Activated T-helper 17 cell treated with anti-CD3 and anti-CD28 coated beads, Interleukin-2, amount 50 U/mL, for 72 hours (primary cell): ENCODE results near the gene CDH23. TPM values are rescaled to one million over a fixed set of nuclear protein-coding genes. Genes with fewer than 3 reads are reported as not detected.

ENCODE experiments used
- ATAC-seq: fragments of 150-1000 bp; cut with Tn5 transposase; replicated peaks from 2 replicates; pipeline ENCODE4 v1.10.0; 2021; ENCODE audit warnings: mild to moderate bottlenecking, moderate library complexity
- H3K27ac Mint-ChIP-seq: one replicate; pipeline ENCODE4 v1.8.0; 2022; ENCODE audit warnings: mixed read lengths
- H3K27me3 Mint-ChIP-seq: one replicate; pipeline ENCODE4 v1.8.0; 2022; ENCODE audit warnings: mixed read lengths
- H3K36me3 Mint-ChIP-seq: one replicate; pipeline ENCODE4 v1.8.0; 2022; ENCODE audit warnings: low read depth, mild to moderate bottlenecking, mixed read lengths
- H3K4me1 Mint-ChIP-seq: one replicate; pipeline ENCODE4 v1.8.0; 2022; ENCODE audit warnings: mixed read lengths
- H3K4me3 Mint-ChIP-seq: one replicate; pipeline ENCODE4 v1.8.0; 2022; ENCODE audit warnings: mild to moderate bottlenecking, mixed read lengths
- H3K9me3 Mint-ChIP-seq: one replicate; pipeline ENCODE4 v1.8.0; 2022; ENCODE audit warnings: mixed read lengths
- total RNA-seq, 2 donors: library from RNA; stranded (reverse); gene quantifications; one replicate each; pipeline ENCODE4 v1.2.3, GENCODE V29; 2022

Gene CDH23
- total RNA-seq, 2 donors from 2014 or later: 0.09 to 16.2 TPM

GRCh38 chr10:71819441-71819861 is 422.7 kb downstream of the CDH23 start:
- no peak overlapping the region for H3K4me3 Mint-ChIP-seq
- no peaks in the 10 kb centered on the region for H3K27me3 Mint-ChIP-seq
- H3K27ac Mint-ChIP-seq: no peak overlapping the region
- peaks cover 12% of the 10 kb centered on the region for H3K4me1 Mint-ChIP-seq
- H3K36me3 Mint-ChIP-seq: peaks cover 92% of the 10 kb centered on the region
- no peak for ATAC-seq
- no peaks in the 10 kb centered on the region for H3K9me3 Mint-ChIP-seq

GRCh38 chr10:71819985-71820384 is 423.3 kb downstream of the CDH23 start:
- no peaks in the 10 kb centered on the region for H3K9me3 Mint-ChIP-seq
- peaks cover 12% of the 10 kb centered on the region for H3K4me1 Mint-ChIP-seq
- no peak overlapping the region for H3K27ac Mint-ChIP-seq
- peaks cover 94% of the 10 kb centered on the region for H3K36me3 Mint-ChIP-seq
- H3K27me3 Mint-ChIP-seq: no peaks in the 10 kb centered on the region
- no peak for ATAC-seq
- H3K4me3 Mint-ChIP-seq: no peak overlapping the region

- Mint-ChIP-seq H3K27me3 (no peaks in the 10 kb centered on the region), H3K9me3 (no peaks in the 10 kb centered on the region), H3K36me3 (peaks cover 99% of the 10 kb centered on the region), H3K27ac (peak overlapping the region; percentile 52), H3K4me3 (no peak overlapping the region), H3K4me1 (peaks cover 12% of the 10 kb centered on the region)
- no peak for ATAC-seq
Observed at GRCh38 chr10:71820966-71821365, 424.2 kb downstream of the CDH23 start.

- Mint-ChIP-seq H3K9me3 (no peaks in the 10 kb centered on the region), H3K27me3 (no peaks in the 10 kb centered on the region), H3K36me3 (peaks cover 99% of the 10 kb centered on the region)
Observed at GRCh38 chr10:71821909-71822763, 425.4 kb downstream of the CDH23 start.

GRCh38 chr10:71823356-71823755 is 426.6 kb downstream of the CDH23 start:
- Mint-ChIP-seq H3K4me3 (no peak overlapping the region), H3K9me3 (no peaks in the 10 kb centered on the region), H3K27me3 (no peaks in the 10 kb centered on the region), H3K27ac (no peak overlapping the region), H3K4me1 (peaks cover 12% of the 10 kb centered on the region), H3K36me3 (peaks cover 99% of the 10 kb centered on the region)
- ATAC-seq: no peak

More at GRCh38 chr10:71821909-71822763, 425.4 kb downstream of the CDH23 start:
- peak; percentile 88 for ATAC-seq
- H3K27ac Mint-ChIP-seq: peak overlapping the region; percentile 46
- no peak overlapping the region for H3K4me3 Mint-ChIP-seq
- peaks cover 12% of the 10 kb centered on the region for H3K4me1 Mint-ChIP-seq

- Mint-ChIP-seq H3K9me3 (no peaks in the 10 kb centered on the region), H3K27me3 (no peaks in the 10 kb centered on the region), H3K27ac (no peak overlapping the region), H3K36me3 (peaks cover 99% of the 10 kb centered on the region), H3K4me1 (peaks cover 12% of the 10 kb centered on the region), H3K4me3 (no peak overlapping the region)
- no peak for ATAC-seq
Observed at GRCh38 chr10:71824333-71824732, 427.6 kb downstream of the CDH23 start.

GRCh38 chr10:71825217-71825616 is 428.5 kb downstream of the CDH23 start:
- no peaks in the 10 kb centered on the region for H3K27me3 Mint-ChIP-seq
- H3K36me3 Mint-ChIP-seq: peaks cover 99% of the 10 kb centered on the region
- ATAC-seq: no peak
- H3K27ac Mint-ChIP-seq: no peak overlapping the region
- no peaks in the 10 kb centered on the region for H3K9me3 Mint-ChIP-seq
- peaks cover 16% of the 10 kb centered on the region for H3K4me1 Mint-ChIP-seq
- no peak overlapping the region for H3K4me3 Mint-ChIP-seq

- H3K27me3 Mint-ChIP-seq: no peaks in the 10 kb centered on the region
- no peak for ATAC-seq
- H3K27ac Mint-ChIP-seq: no peak overlapping the region
- H3K9me3 Mint-ChIP-seq: no peaks in the 10 kb centered on the region
- peaks cover 6% of the 10 kb centered on the region for H3K4me1 Mint-ChIP-seq
- H3K36me3 Mint-ChIP-seq: peaks cover 100% of the 10 kb centered on the region
- no peak overlapping the region for H3K4me3 Mint-ChIP-seq
Observed at GRCh38 chr10:71827852-71828251, 431.1 kb downstream of the CDH23 start.

GRCh38 chr10:71828702-71829101 is 432.0 kb downstream of the CDH23 start:
- Mint-ChIP-seq H3K36me3 (peaks cover 100% of the 10 kb centered on the region), H3K27me3 (no peaks in the 10 kb centered on the region), H3K9me3 (no peaks in the 10 kb centered on the region), H3K4me1 (peaks cover 7% of the 10 kb centered on the region), H3K4me3 (no peak overlapping the region), H3K27ac (no peak overlapping the region)
- ATAC-seq: no peak

GRCh38 chr10:71829171-71829570 is 432.5 kb downstream of the CDH23 start:
- H3K27me3 Mint-ChIP-seq: no peaks in the 10 kb centered on the region
- no peak for ATAC-seq
- no peak overlapping the region for H3K4me3 Mint-ChIP-seq
- H3K4me1 Mint-ChIP-seq: peaks cover 11% of the 10 kb centered on the region
- peaks cover 97% of the 10 kb centered on the region for H3K36me3 Mint-ChIP-seq
- no peak overlapping the region for H3K27ac Mint-ChIP-seq
- H3K9me3 Mint-ChIP-seq: no peaks in the 10 kb centered on the region

GRCh38 chr10:71829896-71830295 is 433.2 kb downstream of the CDH23 start:
- no peak for ATAC-seq
- Mint-ChIP-seq H3K27me3 (no peaks in the 10 kb centered on the region), H3K9me3 (no peaks in the 10 kb centered on the region), H3K4me3 (no peak overlapping the region), H3K27ac (no peak overlapping the region), H3K36me3 (peaks cover 90% of the 10 kb centered on the region), H3K4me1 (peaks cover 11% of the 10 kb centered on the region)

GRCh38 chr10:71830726-71831125 is 434.0 kb downstream of the CDH23 start:
- H3K36me3 Mint-ChIP-seq: peaks cover 82% of the 10 kb centered on the region
- peaks cover 13% of the 10 kb centered on the region for H3K4me1 Mint-ChIP-seq
- no peak for ATAC-seq
- no peak overlapping the region for H3K27ac Mint-ChIP-seq
- H3K9me3 Mint-ChIP-seq: no peaks in the 10 kb centered on the region
- no peaks in the 10 kb centered on the region for H3K27me3 Mint-ChIP-seq
- H3K4me3 Mint-ChIP-seq: no peak overlapping the region

- Mint-ChIP-seq H3K36me3 (peaks cover 70% of the 10 kb centered on the region), H3K27me3 (no peaks in the 10 kb centered on the region), H3K4me3 (no peak overlapping the region), H3K27ac (no peak overlapping the region), H3K9me3 (no peaks in the 10 kb centered on the region), H3K4me1 (peaks cover 22% of the 10 kb centered on the region)
- no peak for ATAC-seq
Observed at GRCh38 chr10:71831646-71832552, 435.2 kb downstream of the CDH23 start.

GRCh38 chr10:71832967-71833366 is 436.2 kb downstream of the CDH23 start:
- Mint-ChIP-seq H3K36me3 (peaks cover 59% of the 10 kb centered on the region), H3K9me3 (no peaks in the 10 kb centered on the region), H3K27me3 (no peaks in the 10 kb centered on the region), H3K27ac (peak overlapping the region; percentile 56), H3K4me3 (no peak overlapping the region), H3K4me1 (peaks cover 33% of the 10 kb centered on the region)
- ATAC-seq: peak; percentile 31
